Upper lobe of left lung (tissue), 4 donors: ENCODE data around the gene EMC8.
"Not testable (repeated sequence)": the region's sequence is repeated elsewhere in the genome, so short reads cannot be mapped to it uniquely, and the experiment has no call there.

Experiments
- CTCF ChIP-seq, 6 experiments: fragments of 450-650 bp in 4 of 6; fragments of 200-600 bp in 2 of 6; sonication (generic) in 2 of 6; IDR thresholded peaks; one replicate each; pipeline ENCODE4 v1.5.1; 2016 to 2019; ENCODE audit warnings: antibody characterized with exemption in 6 of 6
- EP300 ChIP-seq, 4 donors: sonication (generic); formaldehyde crosslinking; IDR thresholded peaks; one replicate each; pipeline ENCODE4 v1.5.1; 2017; ENCODE audit warnings: antibody characterized with exemption in 4 of 4, control low read depth in 2 of 4
- POLR2A ChIP-seq, 4 donors: fragments of 450-650 bp; IDR thresholded peaks; one replicate each; pipeline ENCODE4 v1.5.1; 2016 to 2017; ENCODE audit warnings: antibody characterized with exemption in 4 of 4, mild to moderate bottlenecking in 2 of 4
- POLR2AphosphoS5 ChIP-seq, 2 donors: sonication (generic); formaldehyde crosslinking; IDR thresholded peaks; one replicate each; pipeline ENCODE4 v1.5.1; 2017; ENCODE audit warnings: antibody characterized with exemption in 2 of 2

GRCh38 chr16:85817195-85817594 lies 17.9 kb upstream of the EMC8 start:
- TF ChIP-seq CTCF, POLR2AphosphoS5, POLR2A, EP300 (IDR thresholded peaks at IDR 0.05): not testable (repeated sequence)
